HG03520 (cell line): ENCODE data around the gene PCCB.
"Not testable (repeated sequence)": the region's sequence is repeated elsewhere in the genome, so short reads cannot be mapped to it uniquely, and the experiment has no call there.

Source experiments
- ATAC-seq: cut with Tn5 transposase; IDR thresholded peaks from one replicate; pipeline ENCODE4 v1.9.1; 2021; ENCODE audit warnings: mild to moderate bottlenecking, moderate library complexity; ENCODE audit not compliant: unreplicated experiment

The PCCB gene

GRCh38 chr3:136250059-136250902, at the start of gene PCCB:
Gene PCCB, plus strand, starts transcription at chr3:136250340. Its CDS starts 36 bp downstream, at chr3:136250376.
- peak; percentile 97 for ATAC-seq

DNA sequence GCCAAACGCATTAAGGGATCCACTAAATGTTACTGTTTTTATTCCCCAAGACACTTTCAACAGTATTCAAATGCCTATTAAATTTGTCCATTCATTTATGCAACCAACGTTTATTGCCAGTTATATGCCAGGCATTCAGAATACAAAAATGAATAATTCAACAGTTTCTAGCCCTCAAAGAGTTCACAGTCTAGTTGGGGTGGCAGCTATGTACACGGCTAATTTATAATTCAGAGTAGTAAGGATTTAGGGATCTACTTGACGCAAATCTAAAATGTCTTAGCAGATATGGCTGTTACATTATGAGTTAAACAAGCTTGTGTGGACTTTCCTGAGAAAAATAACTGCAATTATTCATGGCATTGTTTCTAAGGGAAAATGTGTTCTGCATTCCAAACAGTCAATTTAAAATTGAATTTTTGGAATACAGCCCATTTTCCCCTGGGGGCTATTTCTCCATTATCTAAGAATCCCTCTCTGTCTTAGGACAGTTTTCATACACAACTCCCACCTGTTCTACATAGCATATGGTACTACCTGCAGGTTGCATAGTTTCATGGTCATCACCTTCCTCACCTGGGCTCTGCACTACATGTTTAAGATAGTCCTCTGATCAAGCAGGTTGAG, 42.5 kb upstream of the PCCB start:
- ATAC-seq, result no peak

DNA sequence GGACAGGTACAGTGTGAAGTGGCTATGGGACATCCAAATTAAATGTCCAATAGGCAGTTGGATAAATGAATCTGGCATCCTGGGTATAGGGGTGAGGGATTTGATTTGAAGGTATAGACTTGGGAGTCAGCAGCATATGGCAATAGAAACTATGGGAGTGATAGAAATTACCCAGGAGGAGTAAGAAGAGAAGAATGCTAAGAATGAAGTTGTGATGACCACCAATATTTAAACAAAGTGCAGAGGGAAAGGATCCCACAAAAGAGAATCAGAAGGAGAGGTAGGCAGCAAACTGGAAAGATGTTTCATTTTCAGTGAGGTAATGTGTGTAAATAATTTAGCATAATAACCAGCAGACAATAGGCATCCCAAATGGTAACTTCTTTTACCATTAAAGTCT, 40.2 kb upstream of the PCCB start:
- ATAC-seq, result no peak

- ATAC-seq, result no peak
These were observed 38.6 kb upstream of the PCCB start for GRCh38 chr3:136211547-136211946.

DNA sequence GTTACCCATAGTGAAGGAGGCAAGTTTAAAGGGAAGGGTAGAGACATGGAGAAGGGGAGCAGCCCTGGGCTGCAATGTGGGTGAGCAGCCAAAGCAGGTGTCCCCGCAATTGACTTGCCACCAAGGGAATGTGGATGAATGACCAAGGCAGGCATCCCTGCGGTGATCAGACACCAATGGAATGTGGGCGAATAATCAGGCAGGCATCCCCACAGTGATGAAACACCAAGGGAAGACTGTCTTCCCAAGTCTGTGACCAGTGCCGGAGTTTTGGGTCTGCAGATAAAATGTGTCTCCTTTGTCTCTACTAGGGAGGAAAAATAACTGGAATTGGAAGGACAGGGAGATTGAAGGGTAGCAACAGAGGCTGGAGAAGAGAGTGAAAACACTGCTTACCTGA, 27.4 kb upstream of the PCCB start:
- not testable (repeated sequence) for ATAC-seq

DNA sequence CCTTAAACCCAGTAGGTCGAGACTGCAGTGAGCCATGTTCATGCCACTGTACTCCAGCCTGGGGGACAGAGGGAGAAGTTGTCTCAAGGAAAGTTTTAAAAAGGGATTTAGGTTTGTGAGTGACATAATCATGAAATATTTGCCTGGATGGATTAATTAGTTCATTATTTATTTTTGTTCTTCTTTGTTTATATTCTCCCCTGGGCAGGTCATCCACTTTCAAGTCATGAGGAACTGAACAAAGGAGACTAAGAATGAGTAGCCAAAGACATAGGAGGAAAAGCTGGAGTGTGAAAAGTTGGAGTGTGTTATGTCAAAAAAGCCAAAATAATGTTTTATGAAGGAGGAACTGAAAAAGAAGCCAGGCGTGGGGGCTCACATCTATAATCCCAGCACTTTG, 17.7 kb upstream of the PCCB start:
- ATAC-seq, result no peak

DNA sequence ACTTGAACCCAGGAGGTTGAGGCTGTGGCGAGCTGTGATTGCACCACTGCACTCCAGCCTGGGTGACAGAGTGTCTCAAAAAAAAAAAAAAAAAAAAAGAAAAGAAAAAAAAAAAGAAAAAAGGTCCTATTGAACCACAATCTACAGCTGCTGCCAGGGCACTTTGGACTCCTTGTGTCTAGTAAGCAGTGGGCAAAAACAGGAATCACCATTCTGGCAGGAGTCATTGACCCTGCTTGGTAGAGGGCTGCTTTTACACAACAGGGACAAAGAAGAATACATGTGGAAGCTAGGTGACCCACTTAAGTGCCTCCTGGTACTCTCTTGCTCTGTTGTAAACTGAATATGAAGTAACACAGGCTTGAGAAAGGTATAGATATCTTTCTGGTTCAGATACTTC, 14.6 kb upstream of the PCCB start:
- no peak for ATAC-seq

- ATAC-seq, result no peak
These were observed 14.0 kb upstream of the PCCB start for GRCh38 chr3:136236109-136236508.

- ATAC-seq, result no peak
These were observed 13.0 kb upstream of the PCCB start for GRCh38 chr3:136237103-136237502.

DNA sequence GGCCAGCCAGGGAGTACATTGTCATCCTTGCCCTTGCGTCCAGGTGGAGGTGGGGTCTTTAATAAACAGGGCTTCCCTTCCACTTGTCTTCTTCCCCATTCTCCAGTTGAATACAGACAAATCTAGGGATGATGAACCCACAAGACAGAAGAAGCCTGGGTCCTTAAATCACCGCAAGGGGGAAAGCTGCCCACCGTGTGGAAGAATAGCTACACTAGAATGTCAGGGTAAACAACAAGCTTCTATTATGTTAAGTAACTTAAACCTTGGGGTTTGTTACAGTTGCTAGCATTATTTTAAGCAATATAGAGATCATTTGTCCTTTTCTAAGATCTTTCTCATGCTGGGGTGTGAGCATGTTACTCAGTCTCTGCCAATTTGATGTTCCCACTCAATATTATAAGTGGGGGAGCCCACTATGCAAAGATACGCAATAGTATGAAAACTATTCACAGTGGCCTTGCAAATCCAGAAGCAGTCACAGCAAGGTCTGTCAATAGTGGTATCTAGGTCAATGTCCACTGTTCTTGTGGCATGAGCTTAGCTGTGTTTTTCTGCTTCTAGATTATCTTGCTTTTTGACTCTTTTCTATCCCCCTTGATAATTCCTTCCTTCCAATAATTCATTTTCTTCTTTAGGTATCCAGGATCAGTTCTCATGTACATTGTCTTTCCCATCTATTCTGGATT, 12.0 kb upstream of the PCCB start:
- ATAC-seq, result no peak

- no peak for ATAC-seq
These were observed 11.0 kb upstream of the PCCB start for GRCh38 chr3:136239094-136239493.

GRCh38 chr3:136245691-136246090, 4.4 kb upstream of the PCCB start:
- ATAC-seq, result no peak

DNA sequence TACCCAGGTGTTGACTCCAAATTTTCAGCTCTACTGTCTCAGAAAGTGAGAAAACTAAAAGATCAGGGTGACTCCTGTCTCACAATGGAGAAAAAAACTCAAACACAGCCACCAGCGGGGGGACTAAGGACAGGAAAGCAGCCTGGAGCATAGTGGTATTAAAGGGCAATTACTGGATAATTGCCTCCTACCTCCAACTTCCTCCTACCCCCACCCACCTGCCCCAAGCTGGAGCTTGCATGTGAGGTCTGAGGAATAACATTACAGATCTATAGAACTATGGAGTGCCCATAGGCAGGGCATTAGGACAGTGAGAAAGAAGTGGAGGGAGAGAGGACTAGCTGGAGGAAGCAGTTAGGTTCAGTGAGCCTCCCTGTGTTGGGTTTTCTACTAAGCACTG, 2.7 kb upstream of the PCCB start:
- no peak for ATAC-seq

GRCh38 chr3:136247855-136248590, 2.1 kb upstream of the PCCB start:
- ATAC-seq, result no peak

GRCh38 chr3:136249091-136249490, 1.0 kb upstream of the PCCB start:
- ATAC-seq, result no peak

GRCh38 chr3:136249593-136249992, 547 bp upstream of the PCCB start:
- no peak for ATAC-seq

GRCh38 chr3:136250903-136251460, 842 bp downstream of the PCCB start:
- no peak for ATAC-seq

- no peak for ATAC-seq
These were observed 1.4 kb downstream of the PCCB start for GRCh38 chr3:136251511-136251910.

DNA sequence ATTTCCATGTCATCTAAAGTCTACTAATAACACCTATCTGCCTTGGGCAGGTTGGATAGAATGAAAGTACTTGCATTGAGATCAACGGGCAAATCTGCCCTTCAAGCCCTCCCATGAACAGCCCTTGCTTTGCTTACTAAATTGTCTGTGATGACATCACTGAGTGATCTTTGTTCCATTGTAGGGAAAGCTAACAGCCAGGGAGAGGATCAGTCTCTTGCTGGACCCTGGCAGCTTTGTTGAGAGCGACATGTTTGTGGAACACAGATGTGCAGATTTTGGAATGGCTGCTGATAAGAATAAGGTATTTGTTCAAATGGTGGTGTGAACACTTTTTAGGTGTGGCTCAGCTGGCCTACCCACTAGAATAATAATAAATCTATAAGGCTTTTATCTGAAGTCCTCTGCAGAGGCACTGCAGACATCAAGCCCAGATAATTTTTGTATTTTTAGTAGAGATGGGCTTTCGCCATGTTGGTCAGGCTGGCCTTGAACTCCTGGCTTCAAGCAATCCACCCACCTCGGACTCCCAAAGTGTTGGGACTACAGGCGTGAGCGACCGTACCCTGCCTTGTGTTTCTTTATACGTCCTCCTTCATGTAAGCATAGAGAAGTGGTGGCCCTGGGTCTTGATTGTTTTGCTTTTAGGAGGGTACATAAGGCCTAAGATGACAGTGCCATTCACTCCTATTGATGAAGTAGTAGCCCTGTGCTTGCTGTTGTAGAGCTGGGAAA, 5.7 kb downstream of the PCCB start:
- no peak for ATAC-seq

DNA sequence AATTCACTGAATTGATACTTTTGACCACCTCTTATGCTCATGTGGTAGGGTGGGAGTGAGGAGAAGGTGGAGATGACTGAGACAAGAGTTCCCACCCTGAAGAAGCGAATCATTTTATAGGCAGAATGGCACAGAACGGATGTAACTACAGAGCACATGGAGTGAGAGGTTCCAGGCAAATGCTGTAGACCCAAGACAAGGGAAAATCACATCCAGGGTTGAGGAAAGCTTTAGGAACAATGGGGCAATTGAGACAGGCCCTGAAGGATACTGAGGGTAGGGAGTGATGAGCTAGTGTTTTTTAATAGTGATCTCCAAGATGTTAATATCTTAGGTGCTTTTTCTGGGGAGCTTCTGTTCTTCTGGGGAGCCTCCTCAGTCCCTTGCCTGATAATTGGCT, 8.1 kb downstream of the PCCB start:
- ATAC-seq, result no peak
